HepG2 (cell line): ENCODE data around the gene NDUFB10. TPM values are rescaled to one million over a fixed set of nuclear protein-coding genes. Genes with fewer than 3 reads are reported as not detected.
A peak's percentile ranks its signal among the peaks of the same experiment; 100 is the strongest.

Experiments
- ARHGAP35 ChIP-seq: sonication (generic); formaldehyde crosslinking; IDR thresholded peaks from 2 replicates; pipeline ENCODE4 v1.9.0; 2022; ENCODE audit warnings: mild to moderate bottlenecking, inconsistent platforms, moderate library complexity, missing genetic modification reagents, borderline replicate concordance
- FOXA3 ChIP-seq: IDR thresholded peaks from 2 replicates; pipeline ENCODE4 v1.6.1; 2016; ENCODE audit warnings: missing genetic modification reagents, missing compliant biosample characterization
- IKZF4 ChIP-seq: sonication (generic); formaldehyde crosslinking; IDR thresholded peaks from 2 replicates; pipeline ENCODE4 v1.5.1; 2020; ENCODE audit warnings: borderline replicate concordance, mild to moderate bottlenecking, low read depth, missing genetic modification reagents; ENCODE audit errors: not compliant biosample characterization
- MATR3 ChIP-seq: sonication (generic); formaldehyde crosslinking; IDR thresholded peaks from 2 replicates; pipeline ENCODE4 v1.4.0; 2020; ENCODE audit warnings: missing genetic modification reagents
- PHF21A ChIP-seq: sonication (generic); formaldehyde crosslinking; IDR thresholded peaks from 2 replicates; pipeline ENCODE4 v1.5.0; 2020; ENCODE audit warnings: mild to moderate bottlenecking, missing genetic modification reagents
- TARDBP ChIP-seq: sonication (generic); formaldehyde crosslinking; IDR thresholded peaks from 2 replicates; pipeline ENCODE4 v1.8.0; 2022; ENCODE audit warnings: mild to moderate bottlenecking, missing genetic modification reagents
- TBL1XR1 ChIP-seq: fragments of 150-350 bp; IDR thresholded peaks from 2 replicates; pipeline ENCODE4 v1.6.1; 2014; ENCODE audit warnings: borderline replicate concordance, low read length; ENCODE audit not compliant: partially characterized antibody
- TOE1 ChIP-seq: sonication (generic); formaldehyde crosslinking; IDR thresholded peaks from 2 replicates; pipeline ENCODE4 v1.4.0; 2020; ENCODE audit warnings: mild to moderate bottlenecking, missing genetic modification reagents
- ZBTB42 ChIP-seq: sonication (generic); formaldehyde crosslinking; IDR thresholded peaks from 2 replicates; pipeline ENCODE4 v1.5.0; 2020; ENCODE audit warnings: mild to moderate bottlenecking, missing genetic modification reagents
- ZFP36L2 ChIP-seq: sonication (generic); formaldehyde crosslinking; IDR thresholded peaks from 2 replicates; pipeline ENCODE4 v1.4.0; 2020; ENCODE audit warnings: missing genetic modification reagents
- ZNF614 ChIP-seq: IDR thresholded peaks from 2 replicates; pipeline ENCODE4 v1.6.1; 2018; ENCODE audit warnings: missing biosample characterization, missing genetic modification reagents, inconsistent platforms, borderline replicate concordance
- ZSCAN25 ChIP-seq: sonication (generic); formaldehyde crosslinking; IDR thresholded peaks from 2 replicates; pipeline ENCODE4 v1.8.0; 2022; ENCODE audit warnings: mild to moderate bottlenecking, missing genetic modification reagents
- polyA plus RNA-seq, 8 experiments: library from polyadenylated mRNA; depleted of rRNA in 3 of 8; stranded (reverse) in 7 of 8; unstranded in 1 of 8; fragments of >200 nt; fragmentation: Illumina TruSeq in 4 of 8; extraction: Trizol in 4 of 8; gene quantifications; 2 replicates each; pipeline versions ENCODE4 v1.2.1 to v1.2.3, GENCODE V29; 2011 to 2016; ENCODE audit warnings: low read depth in 4 of 8, missing spikeins in 1 of 8, mixed read lengths in 1 of 8; ENCODE audit not compliant: insufficient read depth in 1 of 8
- total RNA-seq, 5 experiments: library from RNA; depleted of rRNA; stranded (reverse); fragments of >200 nt; fragmentation: Illumina TruSeq; extraction: Trizol; gene quantifications; 2 replicates each; pipeline ENCODE4 v1.2.3, GENCODE V29; 2016; ENCODE audit warnings: low read depth in 1 of 5
- TF ChIP-seq, protein P1 (sequence below): sonication (generic); formaldehyde crosslinking; IDR thresholded peaks from 2 replicates; pipeline ENCODE4 v1.5.1; 2020; ENCODE audit warnings: mild to moderate bottlenecking, missing genetic modification reagents
- TF ChIP-seq, protein P2 (sequence below): IDR thresholded peaks from 2 replicates; pipeline ENCODE4 v1.6.1; 2016
- TF ChIP-seq, protein P3 (sequence below): sonication (generic); formaldehyde crosslinking; IDR thresholded peaks from 2 replicates; pipeline ENCODE4 v1.4.0; 2020; ENCODE audit warnings: missing genetic modification reagents
- TF ChIP-seq, protein P4 (sequence below): sonication (generic); formaldehyde crosslinking; conservative IDR thresholded peaks from 2 replicates; pipeline ENCODE4 v1.4.0; 2020; ENCODE audit warnings: mild to moderate bottlenecking, missing genetic modification reagents, moderate library complexity
- TF ChIP-seq, protein P5 (sequence below): sonication (generic); formaldehyde crosslinking; conservative IDR thresholded peaks from 2 replicates; pipeline ENCODE4 v1.4.0; 2020; ENCODE audit warnings: missing genetic modification reagents

The NDUFB10 gene
- total and polyA plus RNA-seq, 2 of the 13 experiments (the other 11 are each of a cell fraction or from before 2014, with no cell fraction given): 68.6 to 157 TPM

DNA sequence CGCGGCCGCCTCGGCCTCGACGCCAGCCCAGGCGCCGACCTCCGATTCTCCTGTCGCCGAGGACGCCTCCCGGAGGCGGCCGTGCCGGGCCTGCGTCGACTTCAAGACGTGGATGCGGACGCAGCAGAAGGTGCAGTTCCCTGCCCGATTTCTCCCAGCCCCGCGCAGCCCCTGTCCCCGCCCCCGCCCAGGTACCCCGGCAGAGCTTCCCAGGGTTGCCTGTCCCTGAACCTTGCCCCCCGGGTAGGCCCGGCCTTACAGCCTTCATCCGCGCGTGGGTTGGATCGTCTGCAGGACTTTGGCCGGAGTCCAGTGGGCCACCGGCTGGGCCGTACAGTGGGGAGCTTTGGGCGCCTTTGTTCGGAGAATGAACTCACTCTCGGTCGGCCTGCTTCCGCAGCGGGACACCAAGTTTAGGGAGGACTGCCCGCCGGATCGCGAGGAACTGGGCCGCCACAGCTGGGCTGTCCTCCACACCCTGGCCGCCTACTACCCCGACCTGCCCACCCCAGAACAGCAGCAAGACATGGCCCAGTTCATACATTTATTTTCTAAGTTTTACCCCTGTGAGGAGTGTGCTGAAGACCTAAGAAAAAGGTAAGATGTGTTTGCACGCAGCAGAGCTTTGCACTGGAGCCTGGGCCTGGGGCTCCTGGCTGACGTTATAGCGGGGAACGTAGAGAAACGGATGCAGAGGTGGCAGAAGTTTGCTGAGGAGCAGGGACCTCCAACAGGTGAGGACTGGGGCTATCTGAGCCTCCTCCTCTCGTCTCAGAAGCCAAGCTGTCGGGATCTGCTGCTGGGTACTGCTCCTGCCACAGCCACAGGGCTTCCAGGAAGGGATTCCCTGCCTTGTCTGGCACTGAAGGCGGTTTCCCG, 25.2 kb downstream of the NDUFB10 start (continued):
- TF ChIP-seq, protein P1, sequence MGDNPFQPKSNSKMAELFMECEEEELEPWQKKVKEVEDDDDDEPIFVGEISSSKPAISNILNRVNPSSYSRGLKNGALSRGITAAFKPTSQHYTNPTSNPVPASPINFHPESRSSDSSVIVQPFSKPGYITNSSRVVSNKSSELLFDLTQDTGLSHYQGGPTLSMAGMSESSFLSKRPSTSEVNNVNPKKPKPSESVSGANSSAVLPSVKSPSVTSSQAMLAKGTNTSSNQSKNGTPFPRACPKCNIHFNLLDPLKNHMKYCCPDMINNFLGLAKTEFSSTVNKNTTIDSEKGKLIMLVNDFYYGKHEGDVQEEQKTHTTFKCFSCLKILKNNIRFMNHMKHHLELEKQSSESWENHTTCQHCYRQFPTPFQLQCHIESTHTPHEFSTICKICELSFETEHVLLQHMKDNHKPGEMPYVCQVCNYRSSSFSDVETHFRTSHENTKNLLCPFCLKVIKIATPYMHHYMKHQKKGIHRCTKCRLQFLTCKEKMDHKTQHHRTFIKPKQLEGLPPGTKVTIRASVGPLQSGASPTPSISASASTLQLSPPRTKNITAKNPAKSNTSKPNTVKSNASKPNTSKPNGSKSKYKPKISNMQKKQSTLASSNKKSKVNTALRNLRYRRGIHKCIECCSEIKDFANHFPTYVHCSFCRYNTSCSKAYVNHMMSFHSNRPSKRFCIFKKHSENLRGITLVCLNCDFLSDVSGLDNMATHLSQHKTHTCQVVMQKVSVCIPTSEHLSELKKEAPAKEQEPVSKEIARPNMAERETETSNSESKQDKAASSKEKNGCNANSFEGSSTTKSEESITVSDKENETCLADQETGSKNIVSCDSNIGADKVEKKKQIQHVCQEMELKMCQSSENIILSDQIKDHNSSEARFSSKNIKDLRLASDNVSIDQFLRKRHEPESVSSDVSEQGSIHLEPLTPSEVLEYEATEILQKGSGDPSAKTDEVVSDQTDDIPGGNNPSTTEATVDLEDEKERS: no peak
- TF ChIP-seq ZNF614 (CRISPR knock-in tag) (no peak), ZSCAN25 (CRISPR knock-in tag) (no peak), IKZF4 (CRISPR knock-in tag) (peak; percentile 16), TOE1 (CRISPR knock-in tag) (no peak), FOXA3 (CRISPR knock-in tag) (no peak), PHF21A (peak; percentile 35; the same call in 1 of the 2 replicates), TBL1XR1 (no peak), TARDBP (CRISPR knock-in tag) (no peak), ZFP36L2 (CRISPR knock-in tag) (no peak), MATR3 (CRISPR knock-in tag) (no peak), ARHGAP35 (CRISPR knock-in tag) (no peak), ZBTB42 (CRISPR knock-in tag) (no peak)
- TF ChIP-seq, protein P2, sequence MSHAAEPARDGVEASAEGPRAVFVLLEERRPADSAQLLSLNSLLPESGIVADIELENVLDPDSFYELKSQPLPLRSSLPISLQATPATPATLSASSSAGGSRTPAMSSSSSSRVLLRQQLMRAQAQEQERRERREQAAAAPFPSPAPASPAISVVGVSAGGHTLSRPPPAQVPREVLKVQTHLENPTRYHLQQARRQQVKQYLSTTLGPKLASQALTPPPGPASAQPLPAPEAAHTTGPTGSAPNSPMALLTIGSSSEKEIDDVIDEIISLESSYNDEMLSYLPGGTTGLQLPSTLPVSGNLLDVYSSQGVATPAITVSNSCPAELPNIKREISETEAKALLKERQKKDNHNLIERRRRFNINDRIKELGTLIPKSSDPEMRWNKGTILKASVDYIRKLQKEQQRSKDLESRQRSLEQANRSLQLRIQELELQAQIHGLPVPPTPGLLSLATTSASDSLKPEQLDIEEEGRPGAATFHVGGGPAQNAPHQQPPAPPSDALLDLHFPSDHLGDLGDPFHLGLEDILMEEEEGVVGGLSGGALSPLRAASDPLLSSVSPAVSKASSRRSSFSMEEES: no peak
- TF ChIP-seq, protein P3, sequence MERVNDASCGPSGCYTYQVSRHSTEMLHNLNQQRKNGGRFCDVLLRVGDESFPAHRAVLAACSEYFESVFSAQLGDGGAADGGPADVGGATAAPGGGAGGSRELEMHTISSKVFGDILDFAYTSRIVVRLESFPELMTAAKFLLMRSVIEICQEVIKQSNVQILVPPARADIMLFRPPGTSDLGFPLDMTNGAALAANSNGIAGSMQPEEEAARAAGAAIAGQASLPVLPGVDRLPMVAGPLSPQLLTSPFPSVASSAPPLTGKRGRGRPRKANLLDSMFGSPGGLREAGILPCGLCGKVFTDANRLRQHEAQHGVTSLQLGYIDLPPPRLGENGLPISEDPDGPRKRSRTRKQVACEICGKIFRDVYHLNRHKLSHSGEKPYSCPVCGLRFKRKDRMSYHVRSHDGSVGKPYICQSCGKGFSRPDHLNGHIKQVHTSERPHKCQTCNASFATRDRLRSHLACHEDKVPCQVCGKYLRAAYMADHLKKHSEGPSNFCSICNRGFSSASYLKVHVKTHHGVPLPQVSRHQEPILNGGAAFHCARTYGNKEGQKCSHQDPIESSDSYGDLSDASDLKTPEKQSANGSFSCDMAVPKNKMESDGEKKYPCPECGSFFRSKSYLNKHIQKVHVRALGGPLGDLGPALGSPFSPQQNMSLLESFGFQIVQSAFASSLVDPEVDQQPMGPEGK (CRISPR knock-in tag): 0 out of 2 replicates have a peak, but pooled peaks have one; percentile 21
- TF ChIP-seq, protein P4, sequence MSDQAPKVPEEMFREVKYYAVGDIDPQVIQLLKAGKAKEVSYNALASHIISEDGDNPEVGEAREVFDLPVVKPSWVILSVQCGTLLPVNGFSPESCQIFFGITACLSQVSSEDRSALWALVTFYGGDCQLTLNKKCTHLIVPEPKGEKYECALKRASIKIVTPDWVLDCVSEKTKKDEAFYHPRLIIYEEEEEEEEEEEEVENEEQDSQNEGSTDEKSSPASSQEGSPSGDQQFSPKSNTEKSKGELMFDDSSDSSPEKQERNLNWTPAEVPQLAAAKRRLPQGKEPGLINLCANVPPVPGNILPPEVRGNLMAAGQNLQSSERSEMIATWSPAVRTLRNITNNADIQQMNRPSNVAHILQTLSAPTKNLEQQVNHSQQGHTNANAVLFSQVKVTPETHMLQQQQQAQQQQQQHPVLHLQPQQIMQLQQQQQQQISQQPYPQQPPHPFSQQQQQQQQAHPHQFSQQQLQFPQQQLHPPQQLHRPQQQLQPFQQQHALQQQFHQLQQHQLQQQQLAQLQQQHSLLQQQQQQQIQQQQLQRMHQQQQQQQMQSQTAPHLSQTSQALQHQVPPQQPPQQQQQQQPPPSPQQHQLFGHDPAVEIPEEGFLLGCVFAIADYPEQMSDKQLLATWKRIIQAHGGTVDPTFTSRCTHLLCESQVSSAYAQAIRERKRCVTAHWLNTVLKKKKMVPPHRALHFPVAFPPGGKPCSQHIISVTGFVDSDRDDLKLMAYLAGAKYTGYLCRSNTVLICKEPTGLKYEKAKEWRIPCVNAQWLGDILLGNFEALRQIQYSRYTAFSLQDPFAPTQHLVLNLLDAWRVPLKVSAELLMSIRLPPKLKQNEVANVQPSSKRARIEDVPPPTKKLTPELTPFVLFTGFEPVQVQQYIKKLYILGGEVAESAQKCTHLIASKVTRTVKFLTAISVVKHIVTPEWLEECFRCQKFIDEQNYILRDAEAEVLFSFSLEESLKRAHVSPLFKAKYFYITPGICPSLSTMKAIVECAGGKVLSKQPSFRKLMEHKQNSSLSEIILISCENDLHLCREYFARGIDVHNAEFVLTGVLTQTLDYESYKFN (CRISPR knock-in tag): peak; percentile 72; the same call in 1 of the 2 replicates
- TF ChIP-seq, protein P5, sequence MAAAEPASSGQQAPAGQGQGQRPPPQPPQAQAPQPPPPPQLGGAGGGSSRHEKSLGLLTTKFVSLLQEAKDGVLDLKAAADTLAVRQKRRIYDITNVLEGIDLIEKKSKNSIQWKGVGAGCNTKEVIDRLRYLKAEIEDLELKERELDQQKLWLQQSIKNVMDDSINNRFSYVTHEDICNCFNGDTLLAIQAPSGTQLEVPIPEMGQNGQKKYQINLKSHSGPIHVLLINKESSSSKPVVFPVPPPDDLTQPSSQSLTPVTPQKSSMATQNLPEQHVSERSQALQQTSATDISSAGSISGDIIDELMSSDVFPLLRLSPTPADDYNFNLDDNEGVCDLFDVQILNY (CRISPR knock-in tag): no peak
